Neural progenitor cell (in vitro differentiated cells): Measurements from ENCODE around the gene DACH1.

ENCODE experiments used
- CTCF ChIP-seq: fragments of 200-600 bp; sonication (generic); IDR thresholded peaks from 2 replicates; pipeline ENCODE4 v1.5.1; 2017; ENCODE audit warnings: antibody characterized with exemption, mild to moderate bottlenecking
- EZH2 ChIP-seq: fragments of 200-600 bp; sonication (generic); IDR thresholded peaks from 2 replicates; pipeline ENCODE4 v1.6.1; 2017; ENCODE audit warnings: antibody characterized with exemption, mild to moderate bottlenecking, moderate library complexity

- TF ChIP-seq CTCF (no peak), EZH2 (no peak)
Observed at GRCh38 chr13:71808708-71809107, 58.3 kb downstream of the DACH1 start.
